IPS DF 6.9 (cell line): Measurements from ENCODE around the gene SRP68.

Experiments used
- DNase-seq: peaks from one replicate; pipeline ENCODE4 v3.0.0-alpha.2; 2013; ENCODE audit warnings: low read depth, low spot score
- H3K27ac ChIP-seq: one replicate; pipeline ENCODE4 v1.5.1; 2013; ENCODE audit warnings: low read length, control low read depth
- H3K27me3 ChIP-seq: 2 replicates; pipeline ENCODE4 v1.6.1; 2013; ENCODE audit warnings: mild to moderate bottlenecking, low read length; ENCODE audit not compliant: control insufficient read depth, insufficient read depth
- H3K36me3 ChIP-seq: 2 replicates; pipeline ENCODE4 v1.6.1; 2013; ENCODE audit warnings: low read length; ENCODE audit not compliant: control insufficient read depth, insufficient read depth
- H3K4me1 ChIP-seq: 2 replicates; pipeline ENCODE4 v1.6.1; 2013; ENCODE audit warnings: low read length; ENCODE audit not compliant: control insufficient read depth, insufficient read depth
- H3K4me3 ChIP-seq: 2 replicates; pipeline ENCODE4 v1.5.1; 2013; ENCODE audit warnings: mild to moderate bottlenecking, low read length
- H3K9me3 ChIP-seq: 2 replicates; pipeline ENCODE4 v1.6.1; 2013; ENCODE audit warnings: low read length, inconsistent platforms; ENCODE audit not compliant: control insufficient read depth, insufficient read depth
- WGBS: extraction: QIAGEN DNeasy Blood & Tissue Kit; methylation state at CpG from one replicate; pipeline ENCODE4 v1.1.7; 2013; ENCODE audit warnings: mixed read lengths, missing lambda C conversion rate; ENCODE audit not compliant: insufficient read length, insufficient coverage; 5-methylcytosine and 5-hydroxymethylcytosine counted together

Gene SRP68

GRCh38 chr17:76072148-76072858 is at the start of gene SRP68:
SRP68 (minus strand) TSS chr17:76072517; CDS start chr17:76072491, 26 bp downstream.
- no CpG with 5 or more reads among the region's 57 CpGs for WGBS
- Histone ChIP-seq H3K9me3 (no peaks in the 10 kb centered on the region), H3K4me3 (peak within 1 kb of the TSS; percentile 92; the same call in 1 of the 2 replicates), H3K27ac (no peak within 1 kb of the TSS), H3K4me1 (peaks cover 10% of the 10 kb centered on the region), H3K27me3 (peaks cover 36% of the 10 kb centered on the region), H3K36me3 (no peaks in the 10 kb centered on the region; the same call in 1 of the 2 replicates)
- no peak for DNase-seq

GRCh38 chr17:76121932-76122430 is 49.7 kb upstream of the SRP68 start:
- WGBS: no CpG with 5 or more reads among the region's 42 CpGs
- Histone ChIP-seq H3K27ac (no peak overlapping the region), H3K9me3 (no peaks in the 10 kb centered on the region), H3K4me3 (peak overlapping the region; percentile 15; the same call in 1 of the 2 replicates), H3K4me1 (peaks cover 3% of the 10 kb centered on the region; the same call in 1 of the 2 replicates), H3K27me3 (no peaks in the 10 kb centered on the region), H3K36me3 (no peaks in the 10 kb centered on the region)
- DNase-seq: no peak

DNA sequence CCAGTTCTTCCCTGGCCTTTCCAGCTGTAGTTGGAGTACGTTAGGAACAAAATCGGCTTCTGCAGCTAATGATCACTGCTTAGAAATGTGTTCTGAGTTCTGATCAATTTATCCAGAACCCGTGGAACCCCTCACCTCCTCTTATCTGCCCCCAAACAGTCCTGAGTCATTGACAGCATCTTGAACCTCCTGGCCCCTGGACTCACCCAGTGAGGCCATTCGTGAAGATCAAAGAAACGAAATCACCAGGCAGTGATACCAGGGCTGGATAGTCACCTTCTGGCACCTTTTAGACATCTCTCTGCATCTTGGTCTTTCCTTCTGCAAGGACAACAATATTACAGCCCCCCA is 48.3 kb upstream of the SRP68 start:
- no peak for DNase-seq
- Histone ChIP-seq H3K36me3 (no peaks in the 10 kb centered on the region), H3K27me3 (no peaks in the 10 kb centered on the region), H3K9me3 (no peaks in the 10 kb centered on the region), H3K4me3 (no peak overlapping the region), H3K27ac (no peak overlapping the region), H3K4me1 (peaks cover 3% of the 10 kb centered on the region; the same call in 1 of the 2 replicates)
- no CpG with 5 or more reads among the region's 5 CpGs for WGBS

DNA sequence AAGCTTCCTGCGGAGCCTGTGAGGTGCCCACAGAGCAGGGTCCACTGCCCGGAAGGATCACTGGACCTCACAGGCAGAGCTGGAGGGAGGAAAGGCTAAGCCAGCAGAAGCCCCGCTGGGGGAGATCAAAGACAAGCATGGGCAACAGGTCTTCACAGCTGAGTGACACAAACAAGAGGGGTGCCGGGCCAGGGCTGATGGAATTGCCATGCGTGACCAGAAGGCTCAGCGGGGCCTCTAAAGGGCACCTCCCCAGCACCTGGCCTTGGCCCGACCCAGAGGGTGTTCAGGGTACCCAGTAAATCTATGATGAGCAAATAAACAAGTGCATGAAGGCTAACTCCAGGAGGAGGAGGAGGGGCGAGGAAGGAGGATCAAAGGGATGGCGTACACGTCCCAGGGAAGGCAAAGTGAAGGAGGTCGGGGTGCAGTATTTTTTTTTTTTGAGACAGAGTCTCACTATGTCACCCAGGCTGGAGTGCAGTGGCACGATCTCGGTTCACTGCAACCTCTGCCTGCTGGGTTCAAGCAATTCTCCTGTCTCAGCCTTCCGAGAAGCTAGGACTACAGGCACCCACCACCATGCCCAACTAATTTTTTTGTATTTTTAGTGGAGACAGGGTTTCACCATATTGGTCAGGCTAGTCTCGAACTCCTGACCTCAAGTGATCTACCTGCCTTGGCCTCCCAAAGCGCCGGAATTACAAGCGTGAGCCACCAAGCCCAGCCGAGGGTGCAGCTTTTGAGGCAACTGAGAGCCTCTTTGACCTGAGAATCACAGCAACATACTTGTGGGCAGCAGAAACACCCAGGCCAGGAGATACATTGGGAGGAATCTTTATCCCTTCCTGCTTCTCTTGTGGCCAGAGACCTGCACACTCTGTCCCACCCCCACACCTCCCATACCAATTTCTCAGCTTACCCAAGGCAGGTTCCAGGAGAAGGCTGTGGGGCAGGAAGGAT is 47.4 kb upstream of the SRP68 start:
- WGBS: no CpG with 5 or more reads among the region's 19 CpGs
- peaks cover 3% of the 10 kb centered on the region; the same call in 1 of the 2 replicates for H3K4me1 ChIP-seq
- no peaks in the 10 kb centered on the region for H3K27me3 ChIP-seq
- no peak overlapping the region for H3K27ac ChIP-seq
- H3K4me3 ChIP-seq: no peak overlapping the region
- no peaks in the 10 kb centered on the region for H3K9me3 ChIP-seq
- no peak for DNase-seq
- H3K36me3 ChIP-seq: no peaks in the 10 kb centered on the region

DNA sequence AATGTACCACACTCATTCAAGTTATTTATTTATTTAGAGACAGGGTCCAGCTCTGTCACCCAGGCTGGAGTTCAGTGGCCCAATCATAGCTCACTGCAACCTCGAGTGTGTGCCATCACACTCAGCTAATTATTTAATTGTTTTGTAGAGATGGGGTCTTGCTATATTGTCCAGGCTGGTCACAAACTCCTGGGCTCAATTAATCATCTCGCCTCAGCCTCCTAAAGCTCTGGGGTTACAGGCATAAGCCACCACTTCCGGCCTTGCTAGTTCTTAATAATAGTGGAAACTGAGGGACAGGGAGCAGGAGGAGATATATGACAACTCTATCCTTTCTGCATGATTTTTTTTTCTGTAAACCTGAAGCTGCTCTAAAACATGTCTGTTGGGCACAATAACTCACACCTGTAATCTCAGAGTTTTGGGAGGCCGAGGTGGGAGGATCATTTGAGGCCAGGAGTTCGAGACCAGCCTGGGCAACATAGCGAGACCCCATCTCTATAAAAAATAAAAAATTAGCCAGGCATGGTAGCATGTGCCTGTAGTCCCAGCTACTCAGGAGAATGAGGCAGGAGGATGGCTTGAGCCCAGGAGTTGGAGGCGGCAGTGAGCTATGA is 42.9 kb upstream of the SRP68 start:
- H3K27me3 ChIP-seq: no peaks in the 10 kb centered on the region
- no peak overlapping the region for H3K27ac ChIP-seq
- no CpG with 5 or more reads among the region's 7 CpGs for WGBS
- no peak overlapping the region for H3K4me3 ChIP-seq
- no peak for DNase-seq
- H3K9me3 ChIP-seq: no peaks in the 10 kb centered on the region
- no peaks in the 10 kb centered on the region for H3K36me3 ChIP-seq
- peaks cover 1% of the 10 kb centered on the region; the same call in 1 of the 2 replicates for H3K4me1 ChIP-seq

DNA sequence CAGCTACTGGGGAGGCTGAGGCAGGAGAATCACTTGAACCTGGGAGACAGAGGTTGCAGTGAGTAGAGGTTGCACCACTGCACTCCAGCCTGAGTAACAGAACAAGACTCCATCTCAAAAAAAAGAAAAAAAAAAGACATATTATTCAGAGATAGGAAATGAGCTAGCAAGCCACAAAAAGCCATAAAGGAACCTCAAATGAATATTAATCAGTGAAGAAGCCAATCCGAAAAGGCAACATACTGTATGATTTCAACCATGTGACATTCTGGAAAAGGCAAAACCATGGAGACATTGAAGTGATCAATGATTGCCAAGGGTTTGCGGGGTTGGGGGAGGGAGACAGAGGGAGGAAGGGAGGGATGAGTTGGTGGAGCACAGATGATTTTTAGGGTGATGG is 39.6 kb upstream of the SRP68 start:
- no peaks in the 10 kb centered on the region for H3K9me3 ChIP-seq
- no CpG with 5 or more reads among the region's 2 CpGs for WGBS
- H3K4me1 ChIP-seq: no peaks in the 10 kb centered on the region
- no peaks in the 10 kb centered on the region for H3K36me3 ChIP-seq
- H3K4me3 ChIP-seq: no peak overlapping the region
- H3K27me3 ChIP-seq: no peaks in the 10 kb centered on the region
- DNase-seq: no peak
- no peak overlapping the region for H3K27ac ChIP-seq

GRCh38 chr17:76107509-76107908 is 35.2 kb upstream of the SRP68 start:
- no peaks in the 10 kb centered on the region for H3K27me3 ChIP-seq
- no peaks in the 10 kb centered on the region for H3K9me3 ChIP-seq
- no peak overlapping the region for H3K27ac ChIP-seq
- no peaks in the 10 kb centered on the region for H3K36me3 ChIP-seq
- H3K4me3 ChIP-seq: no peak overlapping the region
- no peak for DNase-seq
- peaks cover 1% of the 10 kb centered on the region; the same call in 1 of the 2 replicates for H3K4me1 ChIP-seq
- WGBS: no CpG with 5 or more reads among the region's 6 CpGs

- H3K9me3 ChIP-seq: no peaks in the 10 kb centered on the region
- no CpG with 5 or more reads among the region's 3 CpGs for WGBS
- H3K36me3 ChIP-seq: 0 out of 2 replicates have a peak, but pooled peaks cover under 1% of the 10 kb centered on the region
- no peak overlapping the region for H3K4me3 ChIP-seq
- no peak overlapping the region for H3K27ac ChIP-seq
- H3K4me1 ChIP-seq: peaks cover 1% of the 10 kb centered on the region; the same call in 1 of the 2 replicates
- DNase-seq: no peak
- H3K27me3 ChIP-seq: no peaks in the 10 kb centered on the region
Measured at GRCh38 chr17:76106703-76107102, 34.4 kb upstream of the SRP68 start.

GRCh38 chr17:76104896-76105231 is 32.5 kb upstream of the SRP68 start:
- H3K4me3 ChIP-seq: no peak overlapping the region
- H3K4me1 ChIP-seq: peaks cover 1% of the 10 kb centered on the region; the same call in 1 of the 2 replicates
- no peak for DNase-seq
- no peak overlapping the region for H3K27ac ChIP-seq
- no CpG with 5 or more reads among the region's 5 CpGs for WGBS
- H3K27me3 ChIP-seq: no peaks in the 10 kb centered on the region
- H3K36me3 ChIP-seq: peaks cover 6% of the 10 kb centered on the region; the same call in 1 of the 2 replicates
- H3K9me3 ChIP-seq: no peaks in the 10 kb centered on the region
